ENCODE measurements around the gene HOMER2.

DNA sequence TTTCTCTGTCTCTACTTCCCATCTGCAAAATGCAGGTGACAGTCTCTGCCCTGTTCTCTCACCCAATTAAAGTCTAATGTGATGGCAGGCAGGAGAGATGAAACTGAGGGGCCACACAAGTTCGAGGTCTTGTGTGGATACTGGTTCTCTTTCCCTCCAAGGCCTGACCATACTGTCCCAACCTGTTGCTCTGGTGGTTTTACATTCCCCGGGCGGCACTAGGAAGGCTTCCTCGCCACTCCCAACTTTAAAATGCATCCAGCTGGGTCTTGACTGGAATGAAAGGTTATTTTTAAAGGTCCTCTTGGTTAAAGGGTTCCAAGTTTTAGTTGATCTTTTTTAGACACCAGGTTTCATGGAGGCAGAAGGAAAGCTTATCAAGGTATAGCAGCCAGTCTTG is 105.9 kb downstream of the HOMER2 start:
- TF ChIP-seq, protein P1, sequence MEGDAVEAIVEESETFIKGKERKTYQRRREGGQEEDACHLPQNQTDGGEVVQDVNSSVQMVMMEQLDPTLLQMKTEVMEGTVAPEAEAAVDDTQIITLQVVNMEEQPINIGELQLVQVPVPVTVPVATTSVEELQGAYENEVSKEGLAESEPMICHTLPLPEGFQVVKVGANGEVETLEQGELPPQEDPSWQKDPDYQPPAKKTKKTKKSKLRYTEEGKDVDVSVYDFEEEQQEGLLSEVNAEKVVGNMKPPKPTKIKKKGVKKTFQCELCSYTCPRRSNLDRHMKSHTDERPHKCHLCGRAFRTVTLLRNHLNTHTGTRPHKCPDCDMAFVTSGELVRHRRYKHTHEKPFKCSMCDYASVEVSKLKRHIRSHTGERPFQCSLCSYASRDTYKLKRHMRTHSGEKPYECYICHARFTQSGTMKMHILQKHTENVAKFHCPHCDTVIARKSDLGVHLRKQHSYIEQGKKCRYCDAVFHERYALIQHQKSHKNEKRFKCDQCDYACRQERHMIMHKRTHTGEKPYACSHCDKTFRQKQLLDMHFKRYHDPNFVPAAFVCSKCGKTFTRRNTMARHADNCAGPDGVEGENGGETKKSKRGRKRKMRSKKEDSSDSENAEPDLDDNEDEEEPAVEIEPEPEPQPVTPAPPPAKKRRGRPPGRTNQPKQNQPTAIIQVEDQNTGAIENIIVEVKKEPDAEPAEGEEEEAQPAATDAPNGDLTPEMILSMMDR (conservative IDR thresholded peaks at IDR 0.05 in 1 of 2, IDR thresholded peaks at IDR 0.05 in 1 of 2; ENCODE audit: low read depth in 1 of 2, low read length in 2 of 2): no peak
- TF ChIP-seq EZH2 (IDR thresholded peaks at IDR 0.05; ENCODE audit: low read length, missing control alignments): no peak

Data from fibroblast of lung (primary cell).